HG02885 (cell line): Measurements from ENCODE around the gene MANF.

Experiments used
- ATAC-seq: cut with Tn5 transposase; IDR thresholded peaks from one replicate; pipeline ENCODE4 v1.9.1; 2021; ENCODE audit warnings: mild to moderate bottlenecking; ENCODE audit not compliant: unreplicated experiment, poor library complexity

Gene MANF

DNA sequence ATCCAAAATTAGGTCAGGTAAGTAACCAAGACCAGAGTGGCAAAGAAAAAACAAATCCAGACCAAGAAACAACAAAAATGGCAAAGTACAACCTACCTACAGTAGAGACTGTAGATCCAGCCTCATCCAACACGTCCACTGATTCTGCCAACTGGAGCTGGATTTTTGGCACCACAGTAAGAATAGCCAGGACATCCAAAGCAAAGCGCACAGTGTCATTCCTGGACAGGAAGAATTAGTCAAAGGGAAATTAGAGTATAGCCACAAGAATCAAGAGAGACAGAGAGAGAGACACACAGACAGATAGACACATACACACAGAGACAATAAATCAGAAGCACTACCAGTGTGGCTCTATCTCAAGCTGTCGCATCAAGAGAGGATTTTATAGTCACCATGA is 37.1 kb downstream of the MANF start:
- ATAC-seq, result no peak

DNA sequence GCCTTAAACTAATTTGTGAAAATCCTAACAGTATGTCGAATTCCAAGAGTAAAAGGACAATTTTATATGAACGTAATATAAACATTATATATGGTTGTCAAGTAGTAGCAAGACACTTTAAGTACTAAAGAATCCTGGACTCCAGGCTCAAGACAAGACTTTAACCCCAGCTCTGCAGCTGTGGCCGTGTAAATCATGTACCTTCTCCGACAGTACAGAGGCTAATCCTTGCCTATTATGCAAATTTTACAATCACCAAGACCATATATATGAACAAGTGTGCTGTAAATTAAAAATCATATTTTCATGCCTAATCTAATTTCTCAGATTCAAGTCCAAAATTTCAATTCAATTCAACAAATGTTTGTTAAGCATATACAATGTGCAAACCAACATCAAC is 41.8 kb downstream of the MANF start:
- no peak for ATAC-seq

DNA sequence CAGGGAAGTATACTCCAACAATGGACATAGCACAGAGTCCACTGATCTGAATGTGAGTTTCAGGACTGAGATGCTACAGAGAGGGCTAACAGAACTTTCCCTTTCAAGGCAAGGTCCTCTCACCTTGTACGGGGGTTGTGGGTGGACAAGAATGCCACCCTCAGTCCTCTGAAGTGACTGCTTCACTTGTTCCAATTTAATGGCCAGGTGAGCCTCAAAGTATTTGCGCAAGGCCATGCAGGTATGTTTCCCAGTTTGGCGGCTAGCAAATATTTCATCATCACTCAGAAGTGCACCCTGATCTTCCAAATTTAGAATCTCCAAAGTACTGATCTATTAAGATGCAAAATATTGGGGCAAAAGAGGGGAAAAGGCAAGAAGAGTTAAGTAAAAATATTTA is 44.0 kb downstream of the MANF start:
- ATAC-seq, result no peak

DNA sequence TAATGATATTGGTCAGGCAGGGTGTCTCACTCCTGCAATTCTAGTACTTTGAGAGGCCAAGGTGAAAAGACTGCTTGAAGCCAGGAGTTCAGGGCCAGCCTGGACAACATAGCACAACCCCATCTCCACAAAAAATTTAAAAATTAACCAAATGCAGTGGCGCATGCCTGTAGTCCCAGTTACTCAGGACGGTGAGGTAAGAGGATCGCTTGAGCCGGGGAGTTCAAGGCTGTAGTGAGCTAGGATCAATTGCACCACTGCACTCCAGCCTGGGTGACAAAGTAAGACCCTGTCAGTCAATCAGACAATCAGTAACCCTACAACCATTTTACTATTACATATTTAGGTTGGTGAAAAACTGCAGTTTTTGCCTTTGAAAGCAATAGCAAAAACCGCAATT is 49.0 kb downstream of the MANF start:
- ATAC-seq, result no peak

DNA sequence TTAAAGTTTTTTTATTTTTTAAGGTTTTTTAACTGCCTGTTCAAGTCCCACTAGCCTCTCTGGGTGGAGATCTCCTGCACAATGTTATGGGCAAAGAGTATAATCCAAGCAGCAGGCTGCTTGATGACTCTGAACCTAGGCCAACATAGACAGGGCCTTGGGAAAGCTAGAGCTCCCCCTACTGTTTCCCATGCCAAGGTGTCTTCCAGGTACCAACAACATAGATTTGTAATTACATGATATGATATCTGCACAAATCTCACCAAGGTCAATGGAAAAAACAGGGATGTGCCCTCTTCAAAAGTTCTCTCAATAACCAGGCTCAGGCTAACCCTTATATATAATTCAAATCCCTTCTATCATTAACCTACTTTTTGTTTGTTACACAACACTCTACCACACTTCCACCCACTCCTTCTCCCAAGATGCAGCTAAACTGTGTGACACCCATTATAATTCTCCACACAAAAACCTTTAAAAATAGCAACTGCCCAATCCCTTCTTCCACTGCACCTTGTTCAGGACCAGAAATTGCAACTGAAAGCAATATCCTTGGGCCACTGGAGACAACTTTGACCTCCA is 49.7 kb downstream of the MANF start:
- ATAC-seq, result no peak

DNA sequence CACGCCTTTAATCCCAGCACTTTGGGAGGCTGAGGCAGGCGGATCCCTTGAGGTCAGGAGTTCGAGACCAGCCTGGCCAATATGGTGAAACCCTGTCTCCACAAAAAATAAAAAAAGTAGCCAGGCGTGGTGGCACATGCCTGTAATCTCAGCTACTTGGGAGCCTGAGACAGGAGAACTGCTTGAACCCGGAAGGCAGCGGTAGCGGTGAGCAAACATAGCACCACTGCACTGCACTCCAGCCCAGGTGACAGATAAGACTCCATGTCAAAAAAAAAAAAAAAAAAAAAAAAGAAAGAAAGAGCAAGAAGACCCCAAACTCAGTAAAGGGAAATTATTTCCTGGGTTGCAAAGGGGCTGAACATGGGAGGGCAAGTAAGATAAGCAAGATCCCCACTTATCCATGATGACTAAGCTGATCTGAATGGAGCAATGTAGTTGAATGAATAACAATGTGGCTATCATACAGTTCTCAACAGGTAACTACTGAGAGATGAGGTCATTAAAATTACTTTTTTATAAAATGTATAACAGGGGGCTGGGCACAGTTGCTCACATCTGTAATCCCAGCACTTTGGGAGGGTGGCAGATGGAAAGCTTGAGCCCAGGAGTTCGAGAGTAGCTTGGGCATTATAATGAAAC is 52.0 kb downstream of the MANF start:
- ATAC-seq, result no peak
